GM23338 (cell line): ENCODE results near the gene FNDC3B. TPM values are rescaled to one million over a fixed set of nuclear protein-coding genes. Genes with fewer than 3 reads are reported as not detected.

Experiments used
- ATAC-seq: fragments of 200-7000 bp; cut with Tn5 transposase; 3 replicates; pipeline ENCODE4 v1.9.1; 2020
- DNase-seq: peaks from one replicate; pipeline ENCODE4 v3.0.0-alpha.2; 2015; ENCODE audit warnings: low spot score
- H2AFZ ChIP-seq: fragments of 200-600 bp; sonication (generic); 2 replicates; pipeline ENCODE4 v1.8.0; 2016; ENCODE audit warnings: antibody characterized with exemption, mild to moderate bottlenecking, moderate library complexity
- H3F3A ChIP-seq: fragments of 200-600 bp; sonication (generic); replicated peaks from 2 replicates; pipeline ENCODE4 v1.8.0; 2017; ENCODE audit warnings: antibody characterized with exemption, mixed run types, low read depth
- H3K27ac ChIP-seq: fragments of 200-600 bp; sonication (generic); 2 replicates; pipeline ENCODE4 v1.6.1; 2016; ENCODE audit warnings: low read depth
- H3K27me3 ChIP-seq: fragments of 200-600 bp; sonication (generic); 2 replicates; pipeline ENCODE4 v1.8.0; 2016; ENCODE audit warnings: mild to moderate bottlenecking, mixed run types, moderate library complexity; ENCODE audit not compliant: insufficient read depth
- H3K36me3 ChIP-seq: fragments of 200-600 bp; sonication (generic); 2 replicates; pipeline ENCODE4 v1.8.0; 2016; ENCODE audit warnings: mild to moderate bottlenecking; ENCODE audit not compliant: insufficient read depth
- H3K4me1 ChIP-seq: fragments of 200-600 bp; sonication (generic); 2 replicates; pipeline ENCODE4 v1.8.0; 2016; ENCODE audit warnings: mild to moderate bottlenecking, moderate library complexity; ENCODE audit not compliant: insufficient read depth
- H3K4me2 ChIP-seq: fragments of 200-600 bp; sonication (generic); 2 replicates; pipeline ENCODE4 v1.7.1; 2017; ENCODE audit warnings: mixed run types
- H3K4me3 ChIP-seq: fragments of 200-600 bp; sonication (generic); 2 replicates; pipeline ENCODE4 v1.6.1; 2016; ENCODE audit warnings: mixed run types
- H3K79me2 ChIP-seq: fragments of 200-600 bp; sonication (generic); replicated peaks from 2 replicates; pipeline ENCODE4 v1.8.0; 2017; ENCODE audit warnings: mild to moderate bottlenecking; ENCODE audit not compliant: insufficient read depth
- H3K9me2 ChIP-seq: fragments of 200-600 bp; sonication (generic); 2 replicates; pipeline ENCODE4 v1.8.0; 2017; ENCODE audit not compliant: insufficient read depth
- H4K20me1 ChIP-seq: fragments of 200-600 bp; sonication (generic); replicated peaks from 2 replicates; pipeline ENCODE4 v1.8.0; 2017; ENCODE audit warnings: mild to moderate bottlenecking; ENCODE audit not compliant: insufficient read depth
- H3K27ac Mint-ChIP-seq: 2 replicates; pipeline ENCODE4 v1.8.0; 2020; ENCODE audit warnings: inconsistent platforms, mild to moderate bottlenecking, moderate library complexity, mixed read lengths
- H3K27me3 Mint-ChIP-seq: 3 replicates; pipeline ENCODE4 v1.8.0; 2022; ENCODE audit warnings: low read depth, mild to moderate bottlenecking, moderate library complexity, mixed read lengths, inconsistent platforms; ENCODE audit not compliant: insufficient read depth, poor library complexity
- H3K36me3 Mint-ChIP-seq: 3 replicates; pipeline ENCODE4 v1.8.0; 2021; ENCODE audit warnings: low read depth, mild to moderate bottlenecking, inconsistent platforms, moderate library complexity, mixed read lengths
- H3K4me1 Mint-ChIP-seq: 3 replicates; pipeline ENCODE4 v1.8.0; 2020; ENCODE audit warnings: mild to moderate bottlenecking, inconsistent platforms, mixed read lengths
- H3K4me3 Mint-ChIP-seq: 3 replicates; pipeline ENCODE4 v1.8.0; 2021; ENCODE audit warnings: moderate library complexity, mild to moderate bottlenecking, inconsistent platforms, mixed read lengths
- H3K9me3 Mint-ChIP-seq: 3 replicates; pipeline ENCODE4 v1.8.0; 2020; ENCODE audit warnings: moderate library complexity, mild to moderate bottlenecking, inconsistent platforms, mixed read lengths
- CREB1 ChIP-seq: fragments of 250-450 bp; sonication (Bioruptor Pico); IDR thresholded peaks from 2 replicates; pipeline ENCODE4 v1.5.0; 2020; ENCODE audit warnings: low read depth, mild to moderate bottlenecking, moderate library complexity
- EZH2 ChIP-seq: fragments of 200-600 bp; sonication (generic); IDR thresholded peaks from one replicate; pipeline ENCODE4 v1.8.0; 2017; ENCODE audit warnings: antibody characterized with exemption, mild to moderate bottlenecking, low read depth; ENCODE audit not compliant: unreplicated experiment
- EZH2phosphoT487 ChIP-seq: fragments of 200-600 bp; sonication (generic); IDR thresholded peaks from one replicate; pipeline ENCODE4 v1.8.1; 2018; ENCODE audit warnings: antibody characterized with exemption; ENCODE audit not compliant: unreplicated experiment
- JUNB ChIP-seq: IDR thresholded peaks from one replicate; pipeline ENCODE4 v1.6.1; 2016; ENCODE audit warnings: antibody characterized with exemption; ENCODE audit not compliant: unreplicated experiment
- POLR2AphosphoS5 ChIP-seq: IDR thresholded peaks from 2 replicates; pipeline ENCODE4 v1.6.1; 2016; ENCODE audit warnings: antibody characterized with exemption, low read depth
- STAT1 ChIP-seq: IDR thresholded peaks from one replicate; pipeline ENCODE4 v1.6.1; 2016; ENCODE audit warnings: antibody characterized with exemption; ENCODE audit not compliant: unreplicated experiment
- ZNF114 ChIP-seq: fragments of 250-450 bp; sonication (Bioruptor Pico); IDR thresholded peaks from 2 replicates; pipeline ENCODE4 v1.5.0; 2020; ENCODE audit warnings: mild to moderate bottlenecking, moderate library complexity
- ZNF331 ChIP-seq: fragments of 250-450 bp; sonication (Bioruptor Pico); IDR thresholded peaks from 2 replicates; pipeline ENCODE4 v1.5.0; 2020; ENCODE audit warnings: low read depth, mild to moderate bottlenecking, moderate library complexity
- polyA plus RNA-seq: library from polyadenylated mRNA; unstranded; fragments of >200 nt; fragmentation: Nextera tagmentation; extraction: Ambion mirVana; gene quantifications from 2 replicates; pipeline ENCODE4 v1.2.1, GENCODE V29; 2016
- total RNA-seq: library from RNA; depleted of rRNA; stranded (reverse); fragments of >200 nt; shearing (Covaris generic); gene quantifications from 2 replicates; pipeline ENCODE4 v1.2.3, GENCODE V29; 2014
- TF ChIP-seq, protein P1 (sequence below): fragments of 250-450 bp; sonication (Bioruptor Pico); IDR thresholded peaks from 2 replicates; pipeline ENCODE4 v1.5.0; 2020; ENCODE audit warnings: mild to moderate bottlenecking, moderate library complexity
- TF ChIP-seq, protein P2 (sequence below): IDR thresholded peaks from 2 replicates; pipeline ENCODE4 v1.6.1; 2016; ENCODE audit warnings: antibody characterized with exemption

Gene FNDC3B
- total and polyA plus RNA-seq, 2 experiments from 2014 or later = 19.1 to 55.4 TPM

DNA sequence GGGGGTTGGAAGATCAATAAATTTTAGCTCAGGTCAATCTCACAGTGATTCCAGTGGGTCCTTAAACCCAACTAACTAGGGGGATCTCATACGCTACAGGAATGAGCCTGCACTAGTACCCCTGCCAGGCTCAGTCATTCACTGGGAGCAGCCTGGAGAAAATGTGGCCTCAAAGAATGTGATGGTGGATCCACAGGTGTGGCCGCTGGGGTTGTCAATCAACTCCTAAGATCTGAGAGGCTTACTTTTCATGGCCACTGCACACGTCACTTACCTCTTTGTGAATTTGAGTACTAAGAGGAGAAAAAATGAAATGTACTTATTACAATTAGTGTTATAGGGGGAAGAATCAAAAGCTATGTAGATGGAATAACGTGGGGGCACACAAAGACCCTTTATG, 17.5 kb upstream of the FNDC3B start (continued):
- TF ChIP-seq, protein P1, sequence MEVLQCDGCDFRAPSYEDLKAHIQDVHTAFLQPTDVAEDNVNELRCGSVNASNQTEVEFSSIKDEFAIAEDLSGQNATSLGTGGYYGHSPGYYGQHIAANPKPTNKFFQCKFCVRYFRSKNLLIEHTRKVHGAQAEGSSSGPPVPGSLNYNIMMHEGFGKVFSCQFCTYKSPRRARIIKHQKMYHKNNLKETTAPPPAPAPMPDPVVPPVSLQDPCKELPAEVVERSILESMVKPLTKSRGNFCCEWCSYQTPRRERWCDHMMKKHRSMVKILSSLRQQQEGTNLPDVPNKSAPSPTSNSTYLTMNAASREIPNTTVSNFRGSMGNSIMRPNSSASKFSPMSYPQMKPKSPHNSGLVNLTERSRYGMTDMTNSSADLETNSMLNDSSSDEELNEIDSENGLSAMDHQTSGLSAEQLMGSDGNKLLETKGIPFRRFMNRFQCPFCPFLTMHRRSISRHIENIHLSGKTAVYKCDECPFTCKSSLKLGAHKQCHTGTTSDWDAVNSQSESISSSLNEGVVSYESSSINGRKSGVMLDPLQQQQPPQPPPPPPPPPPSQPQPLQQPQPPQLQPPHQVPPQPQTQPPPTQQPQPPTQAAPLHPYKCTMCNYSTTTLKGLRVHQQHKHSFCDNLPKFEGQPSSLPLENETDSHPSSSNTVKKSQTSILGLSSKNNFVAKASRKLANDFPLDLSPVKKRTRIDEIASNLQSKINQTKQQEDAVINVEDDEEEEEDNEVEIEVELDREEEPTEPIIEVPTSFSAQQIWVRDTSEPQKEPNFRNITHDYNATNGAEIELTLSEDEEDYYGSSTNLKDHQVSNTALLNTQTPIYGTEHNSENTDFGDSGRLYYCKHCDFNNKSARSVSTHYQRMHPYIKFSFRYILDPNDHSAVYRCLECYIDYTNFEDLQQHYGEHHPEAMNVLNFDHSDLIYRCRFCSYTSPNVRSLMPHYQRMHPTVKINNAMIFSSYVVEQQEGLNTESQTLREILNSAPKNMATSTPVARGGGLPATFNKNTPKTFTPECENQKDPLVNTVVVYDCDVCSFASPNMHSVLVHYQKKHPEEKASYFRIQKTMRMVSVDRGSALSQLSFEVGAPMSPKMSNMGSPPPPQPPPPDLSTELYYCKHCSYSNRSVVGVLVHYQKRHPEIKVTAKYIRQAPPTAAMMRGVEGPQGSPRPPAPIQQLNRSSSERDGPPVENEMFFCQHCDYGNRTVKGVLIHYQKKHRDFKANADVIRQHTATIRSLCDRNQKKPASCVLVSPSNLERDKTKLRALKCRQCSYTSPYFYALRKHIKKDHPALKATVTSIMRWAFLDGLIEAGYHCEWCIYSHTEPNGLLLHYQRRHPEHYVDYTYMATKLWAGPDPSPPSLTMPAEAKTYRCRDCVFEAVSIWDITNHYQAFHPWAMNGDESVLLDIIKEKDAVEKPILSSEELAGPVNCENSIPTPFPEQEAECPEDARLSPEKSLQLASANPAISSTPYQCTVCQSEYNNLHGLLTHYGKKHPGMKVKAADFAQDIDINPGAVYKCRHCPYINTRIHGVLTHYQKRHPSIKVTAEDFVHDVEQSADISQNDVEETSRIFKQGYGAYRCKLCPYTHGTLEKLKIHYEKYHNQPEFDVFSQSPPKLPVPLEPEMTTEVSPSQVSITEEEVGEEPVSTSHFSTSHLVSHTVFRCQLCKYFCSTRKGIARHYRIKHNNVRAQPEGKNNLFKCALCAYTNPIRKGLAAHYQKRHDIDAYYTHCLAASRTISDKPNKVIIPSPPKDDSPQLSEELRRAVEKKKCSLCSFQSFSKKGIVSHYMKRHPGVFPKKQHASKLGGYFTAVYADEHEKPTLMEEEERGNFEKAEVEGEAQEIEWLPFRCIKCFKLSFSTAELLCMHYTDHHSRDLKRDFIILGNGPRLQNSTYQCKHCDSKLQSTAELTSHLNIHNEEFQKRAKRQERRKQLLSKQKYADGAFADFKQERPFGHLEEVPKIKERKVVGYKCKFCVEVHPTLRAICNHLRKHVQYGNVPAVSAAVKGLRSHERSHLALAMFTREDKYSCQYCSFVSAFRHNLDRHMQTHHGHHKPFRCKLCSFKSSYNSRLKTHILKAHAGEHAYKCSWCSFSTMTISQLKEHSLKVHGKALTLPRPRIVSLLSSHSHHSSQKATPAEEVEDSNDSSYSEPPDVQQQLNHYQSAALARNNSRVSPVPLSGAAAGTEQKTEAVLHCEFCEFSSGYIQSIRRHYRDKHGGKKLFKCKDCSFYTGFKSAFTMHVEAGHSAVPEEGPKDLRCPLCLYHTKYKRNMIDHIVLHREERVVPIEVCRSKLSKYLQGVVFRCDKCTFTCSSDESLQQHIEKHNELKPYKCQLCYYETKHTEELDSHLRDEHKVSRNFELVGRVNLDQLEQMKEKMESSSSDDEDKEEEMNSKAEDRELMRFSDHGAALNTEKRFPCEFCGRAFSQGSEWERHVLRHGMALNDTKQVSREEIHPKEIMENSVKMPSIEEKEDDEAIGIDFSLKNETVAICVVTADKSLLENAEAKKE (CRISPR knock-in tag) = no peak
- TF ChIP-seq EZH2phosphoT487 = no peak

DNA sequence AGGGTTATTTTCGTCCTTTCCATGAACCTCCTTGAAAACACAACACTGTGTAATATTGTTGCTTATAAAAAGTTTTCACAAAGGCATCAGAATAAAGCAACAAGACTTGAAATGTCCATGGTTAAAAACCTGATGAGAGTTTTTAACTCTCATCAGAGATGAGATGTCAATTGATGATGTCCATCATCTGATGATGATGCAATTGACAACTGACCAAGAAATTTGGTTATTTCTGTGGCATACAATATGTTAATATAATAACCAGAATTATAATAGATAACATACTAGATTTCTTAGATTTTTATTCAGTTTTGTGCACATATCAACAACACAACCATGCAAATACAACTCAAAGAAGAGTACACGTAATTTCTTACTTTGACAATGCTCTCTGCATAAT, 15.5 kb upstream of the FNDC3B start:
- ATAC-seq (no peak), DNase-seq (no peak)
- H3K4me1 Mint-ChIP-seq = no peaks in the 10 kb centered on the region
- H3K4me3 Mint-ChIP-seq = no peak overlapping the region
- Histone ChIP-seq H3K27me3 (no peaks in the 10 kb centered on the region), H3K4me2 (no peak overlapping the region), H3K79me2 (no peaks in the 10 kb centered on the region), H4K20me1 (no peaks in the 10 kb centered on the region), H2AFZ (no peak overlapping the region), H3F3A (no peaks in the 10 kb centered on the region), H3K36me3 (no peaks in the 10 kb centered on the region), H3K27ac (no peak overlapping the region), H3K4me1 (no peaks in the 10 kb centered on the region), H3K9me2 (no peaks in the 10 kb centered on the region), H3K4me3 (no peak overlapping the region)
- no peaks in the 10 kb centered on the region for H3K36me3 Mint-ChIP-seq
- no peaks in the 10 kb centered on the region for H3K27me3 Mint-ChIP-seq
- no peaks in the 10 kb centered on the region for H3K9me3 Mint-ChIP-seq
- no peak overlapping the region for H3K27ac Mint-ChIP-seq
- TF ChIP-seq JUNB (no peak), EZH2phosphoT487 (no peak), EZH2 (no peak), STAT1 (no peak), POLR2AphosphoS5 (no peak), ZNF114 (CRISPR knock-in tag) (no peak), CREB1 (CRISPR knock-in tag) (no peak), ZNF331 (CRISPR knock-in tag) (no peak)
- TF ChIP-seq, protein P2, sequence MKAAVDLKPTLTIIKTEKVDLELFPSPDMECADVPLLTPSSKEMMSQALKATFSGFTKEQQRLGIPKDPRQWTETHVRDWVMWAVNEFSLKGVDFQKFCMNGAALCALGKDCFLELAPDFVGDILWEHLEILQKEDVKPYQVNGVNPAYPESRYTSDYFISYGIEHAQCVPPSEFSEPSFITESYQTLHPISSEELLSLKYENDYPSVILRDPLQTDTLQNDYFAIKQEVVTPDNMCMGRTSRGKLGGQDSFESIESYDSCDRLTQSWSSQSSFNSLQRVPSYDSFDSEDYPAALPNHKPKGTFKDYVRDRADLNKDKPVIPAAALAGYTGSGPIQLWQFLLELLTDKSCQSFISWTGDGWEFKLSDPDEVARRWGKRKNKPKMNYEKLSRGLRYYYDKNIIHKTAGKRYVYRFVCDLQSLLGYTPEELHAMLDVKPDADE = no peak
- TF ChIP-seq, protein P1 (CRISPR knock-in tag) = no peak
